CD8-positive, alpha-beta memory T cell (primary cell): ENCODE data around the gene POLE. TPM values are rescaled to one million over a fixed set of nuclear protein-coding genes. Genes with fewer than 3 reads are reported as not detected.
"Not testable (repeated sequence)": the region's sequence is repeated elsewhere in the genome, so short reads cannot be mapped to it uniquely, and the experiment has no call there.

Source experiments
- CTCF ChIA-PET: fragments of 350-600 bp; sonication (Branson Sonifier 250); formaldehyde crosslinking; loops from one replicate; lab custom pipeline; 2021; ENCODE audit warnings: antibody characterized with exemption; lab: Charles Lee
- POLR2A ChIA-PET: fragments of 350-600 bp; sonication (Branson Sonifier 250); formaldehyde crosslinking; loops from one replicate; lab custom pipeline; 2021; ENCODE audit warnings: antibody characterized with exemption; lab: Charles Lee
- DNase-seq, 5 donors: peaks; one replicate each; pipeline versions ENCODE4 v3.0.0 to v3.0.0-alpha.2; 2020 to 2022; ENCODE audit warnings: mixed read lengths in 1 of 5
- H3K27ac ChIP-seq: one replicate; pipeline ENCODE4 v1.7.0; 2013; ENCODE audit warnings: low read depth, mild to moderate bottlenecking, low read length, moderate library complexity
- H3K27me3 ChIP-seq: 2 replicates; pipeline ENCODE4 v1.7.0; 2013; ENCODE audit warnings: low read length, mild to moderate bottlenecking; ENCODE audit not compliant: insufficient read depth, poor library complexity, severe bottlenecking
- H3K36me3 ChIP-seq: 2 replicates; pipeline ENCODE4 v1.7.0; 2013; ENCODE audit warnings: mild to moderate bottlenecking, low read length, moderate library complexity; ENCODE audit not compliant: insufficient read depth
- H3K4me1 ChIP-seq: 2 replicates; pipeline ENCODE4 v1.7.0; 2013; ENCODE audit warnings: mild to moderate bottlenecking, low read length, moderate library complexity; ENCODE audit not compliant: insufficient read depth
- H3K4me3 ChIP-seq: 2 replicates; pipeline ENCODE4 v1.7.0; 2013; ENCODE audit warnings: mild to moderate bottlenecking, low read length
- H3K9me3 ChIP-seq: 2 replicates; pipeline ENCODE4 v1.7.0; 2013; ENCODE audit warnings: mild to moderate bottlenecking, low read length
- H3K27ac Mint-ChIP-seq, 8 donors: one replicate each; pipeline ENCODE4 v1.8.0; 2020 to 2021; ENCODE audit warnings: mixed read lengths in 8 of 8, mild to moderate bottlenecking in 6 of 8, inconsistent platforms in 3 of 8, moderate library complexity in 3 of 8
- H3K27me3 Mint-ChIP-seq, 2 donors: one replicate each; pipeline ENCODE4 v1.8.0; 2020 to 2021; ENCODE audit warnings: mixed read lengths in 2 of 2, mild to moderate bottlenecking in 1 of 2, moderate library complexity in 1 of 2
- H3K36me3 Mint-ChIP-seq, 3 donors: one replicate each; pipeline ENCODE4 v1.8.0; 2020 to 2021; ENCODE audit warnings: mixed read lengths in 3 of 3, inconsistent platforms in 1 of 3, mild to moderate bottlenecking in 1 of 3
- H3K4me1 Mint-ChIP-seq, 3 donors: one replicate each; pipeline ENCODE4 v1.8.0; 2020 to 2021; ENCODE audit warnings: mixed read lengths in 3 of 3, inconsistent platforms in 1 of 3, mild to moderate bottlenecking in 1 of 3
- H3K4me3 Mint-ChIP-seq, 7 donors: one replicate each; pipeline ENCODE4 v1.8.0; 2020 to 2021; ENCODE audit warnings: mixed read lengths in 7 of 7, mild to moderate bottlenecking in 6 of 7, moderate library complexity in 4 of 7, inconsistent platforms in 2 of 7
- H3K9me3 Mint-ChIP-seq, 5 donors: one replicate each; pipeline ENCODE4 v1.8.0; 2020 to 2022; ENCODE audit warnings: mixed read lengths in 5 of 5, mild to moderate bottlenecking in 3 of 5, moderate library complexity in 2 of 5, inconsistent platforms in 1 of 5
- polyA plus RNA-seq: library from polyadenylated mRNA; unstranded; fragments of 300-500 nt; fragmentation: Illumina TruSeq; gene quantifications from one replicate; pipeline ENCODE4 v1.2.3, GENCODE V29; 2021
- total RNA-seq, 2 experiments: library from RNA; stranded (reverse); gene quantifications; one replicate each; pipeline ENCODE4 v1.2.3, GENCODE V29; 2021

POLE gene
- total and polyA plus RNA-seq, 3 experiments from 2014 or later: 4.2 to 117 (median 109) TPM

DNA sequence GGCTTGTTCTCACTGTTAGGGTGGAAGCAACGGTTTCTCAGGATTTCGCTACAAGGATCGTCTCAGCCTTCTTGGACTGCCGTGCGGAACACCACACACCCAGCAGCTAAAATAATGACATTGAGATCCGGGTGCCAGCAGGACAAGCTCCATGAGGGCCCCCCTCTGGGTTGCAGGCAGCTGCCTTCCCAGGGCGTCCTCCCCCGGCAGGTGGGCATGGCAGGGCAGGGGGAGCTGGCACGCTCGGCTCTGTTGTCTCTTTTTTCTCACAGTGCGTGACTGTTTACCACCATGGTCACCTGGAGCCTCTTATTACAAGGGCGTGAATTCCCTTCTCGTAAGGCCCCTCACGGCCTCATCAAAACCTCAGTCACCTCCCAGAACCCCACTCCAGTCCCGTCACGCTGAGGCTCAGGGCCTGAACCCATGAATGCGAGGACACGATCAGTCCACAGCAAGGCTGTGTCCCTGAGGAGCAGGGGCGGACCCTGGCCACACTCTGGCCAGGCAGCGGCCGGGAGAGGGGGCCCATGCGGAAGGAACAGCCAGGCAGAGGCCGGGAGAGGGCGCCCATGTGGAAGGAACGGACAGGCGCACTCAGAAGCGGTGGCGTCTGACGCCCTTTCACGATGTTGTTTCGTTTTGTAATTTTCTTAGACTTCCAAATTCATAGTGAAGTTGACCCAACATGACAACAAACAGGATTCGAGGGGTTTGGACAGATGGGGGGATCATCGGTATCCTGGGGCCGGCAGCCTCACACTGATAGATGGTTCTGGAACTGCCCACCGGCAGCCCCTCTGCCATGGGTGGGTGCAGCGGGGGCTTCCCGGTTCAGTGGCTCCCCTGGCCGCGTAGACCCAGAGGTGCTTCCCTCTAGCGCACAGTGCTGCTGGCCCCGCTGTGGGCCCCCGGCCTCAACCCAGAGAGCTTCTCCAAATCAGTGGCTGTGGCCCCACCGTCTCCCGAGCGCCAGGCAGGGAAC lies 86.8 kb downstream of the POLE start:
- Mint-ChIP-seq H3K9me3 (no peaks in the 10 kb centered on the region), H3K4me1 (peaks cover 13 to 38% (median 21%) of the 10 kb centered on the region in 3 donors), H3K36me3 (no peaks in the 10 kb centered on the region), H3K27ac (peak overlapping the region in 5 of 8 donors; percentile 44 to 94 (median 68)), H3K4me3 (peak overlapping the region; percentile 77 to 95 (median 85)), H3K27me3 (peaks cover 18 to 55% of the 10 kb centered on the region in 2 donors)
- Histone ChIP-seq H3K27ac (no peak overlapping the region), H3K4me1 (peaks cover 10% of the 10 kb centered on the region), H3K4me3 (peak overlapping the region; percentile 67), H3K9me3 (no peaks in the 10 kb centered on the region), H3K36me3 (no peaks in the 10 kb centered on the region), H3K27me3 (peaks cover 4% of the 10 kb centered on the region)
- DNase-seq: peak in 3 of 5 donors; percentile 34 to 44 (median 42)
- CTCF ChIA-PET: interaction anchor here (1.0 to 1.3 kb wide), 4 partner anchors 9 to 15 kb away, joined by 3 to 5 read pairs (median 4); partner anchors contain the start of gene LRCOL1
- POLR2A ChIA-PET: no interaction called here

- H3K9me3 ChIP-seq, H3K4me3 ChIP-seq, H3K36me3 ChIP-seq, H3K4me1 ChIP-seq, DNase-seq, H3K36me3 Mint-ChIP-seq, H3K9me3 Mint-ChIP-seq, POLR2A ChIA-PET, H3K27ac ChIP-seq, H3K27me3 ChIP-seq: not testable (repeated sequence)
- Mint-ChIP-seq H3K4me1 (peaks cover 13 to 38% (median 21%) of the 10 kb centered on the region in 3 donors), H3K27me3 (peaks cover 16 to 50% of the 10 kb centered on the region in 2 donors), H3K27ac (peak overlapping the region in 3 of 8 donors; percentile 17 to 26 (median 18)), H3K4me3 (peak overlapping the region in 6 of 7 donors; percentile 66 to 95 (median 83))
- CTCF ChIA-PET: interaction anchor here (1.0 to 1.3 kb wide), 2 partner anchors 10 to 16 kb away, joined by 4 to 5 read pairs; no protein-coding TSS in a partner anchor
These were observed 87.6 kb downstream of the POLE start for GRCh38 chr12:132599502-132599901.

DNA sequence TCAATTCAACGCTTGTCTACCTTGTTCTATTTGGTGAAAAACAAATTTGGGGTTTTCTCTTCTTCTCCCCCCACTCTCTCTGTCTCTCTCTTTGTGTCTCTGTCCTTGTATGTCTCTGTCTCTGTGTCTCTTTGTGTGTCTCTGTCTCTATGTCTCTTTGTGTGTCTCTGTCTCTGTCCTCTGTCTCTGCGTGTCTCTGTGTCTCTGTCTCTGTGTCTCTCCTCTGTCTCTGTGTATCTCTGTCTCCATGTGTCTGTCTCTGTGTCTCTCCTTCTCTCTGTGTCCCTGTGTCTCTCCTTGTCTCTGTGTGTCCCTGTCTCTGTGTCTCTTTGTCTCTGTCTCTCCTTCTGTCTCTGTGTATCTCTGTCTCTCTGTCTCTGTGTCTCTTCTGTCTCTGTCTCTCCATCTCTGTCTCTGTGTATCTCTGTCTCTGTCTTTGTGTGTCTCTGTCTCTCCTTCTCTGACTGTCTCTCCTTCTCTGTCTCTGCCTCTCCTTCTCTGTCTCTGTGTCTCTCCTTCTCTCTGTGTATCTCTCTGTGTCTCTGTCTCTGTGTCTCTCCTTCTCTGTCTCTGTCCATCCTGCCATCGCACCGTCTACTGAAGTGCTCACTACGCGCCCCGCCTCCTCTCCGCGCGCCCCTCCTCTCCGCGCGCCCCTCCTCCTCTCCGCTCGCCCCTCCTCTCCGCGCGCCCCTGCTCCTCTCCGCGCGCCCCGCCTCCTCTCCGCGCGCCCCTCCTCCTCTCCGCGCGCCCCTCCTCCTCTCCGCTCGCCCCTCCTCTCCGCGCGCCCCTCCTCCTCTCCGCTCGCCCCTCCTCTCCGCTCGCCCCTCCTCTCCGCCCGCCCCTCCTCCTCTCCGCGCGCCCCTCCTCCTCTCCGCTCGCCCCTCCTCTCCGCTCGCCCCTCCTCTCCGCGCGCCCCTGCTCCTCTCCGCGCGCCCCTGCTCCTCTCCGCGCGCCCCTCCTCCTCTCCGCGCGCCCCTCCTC lies 89.5 kb downstream of the POLE start:
- H3K9me3 Mint-ChIP-seq: no peaks in the 10 kb centered on the region
- Histone ChIP-seq H3K4me3 (peak overlapping the region; percentile 57), H3K9me3 (no peaks in the 10 kb centered on the region), H3K27ac (no peak overlapping the region), H3K27me3 (peaks cover 4% of the 10 kb centered on the region), H3K36me3 (no peaks in the 10 kb centered on the region), H3K4me1 (peaks cover 10% of the 10 kb centered on the region)
- peak in 3 of 5 donors; percentile 27 to 45 (median 35) for DNase-seq
- peaks cover 12 to 52% of the 10 kb centered on the region in 2 donors for H3K27me3 Mint-ChIP-seq
- peak overlapping the region in 7 of 8 donors; percentile 45 to 97 (median 77) for H3K27ac Mint-ChIP-seq
- CTCF ChIA-PET: no interaction called here
- no peaks in the 10 kb centered on the region for H3K36me3 Mint-ChIP-seq
- peaks cover 19 to 35% (median 20%) of the 10 kb centered on the region in 3 donors for H3K4me1 Mint-ChIP-seq
- POLR2A ChIA-PET: no interaction called here
- peak overlapping the region; percentile 60 to 96 (median 88) for H3K4me3 Mint-ChIP-seq

GRCh38 chr12:132596016-132596415 lies 91.1 kb downstream of the POLE start:
- Histone ChIP-seq H3K4me1 (peaks cover 10% of the 10 kb centered on the region), H3K9me3 (no peaks in the 10 kb centered on the region), H3K36me3 (no peaks in the 10 kb centered on the region), H3K27me3 (peaks cover 4% of the 10 kb centered on the region), H3K4me3 (no peak overlapping the region), H3K27ac (no peak overlapping the region)
- peak overlapping the region in 5 of 7 donors; percentile 53 to 75 (median 69) for H3K4me3 Mint-ChIP-seq
- peaks cover 19 to 29% (median 19%) of the 10 kb centered on the region in 3 donors for H3K4me1 Mint-ChIP-seq
- H3K9me3 Mint-ChIP-seq: no peaks in the 10 kb centered on the region
- H3K27me3 Mint-ChIP-seq: peaks cover 10 to 44% of the 10 kb centered on the region in 2 donors
- peak in 1 of 5 donors; percentile 19 for DNase-seq
- H3K36me3 Mint-ChIP-seq: no peaks in the 10 kb centered on the region
- H3K27ac Mint-ChIP-seq: no peak overlapping the region
- ChIA-PET POLR2A (no interaction called here), CTCF (no interaction called here)

DNA sequence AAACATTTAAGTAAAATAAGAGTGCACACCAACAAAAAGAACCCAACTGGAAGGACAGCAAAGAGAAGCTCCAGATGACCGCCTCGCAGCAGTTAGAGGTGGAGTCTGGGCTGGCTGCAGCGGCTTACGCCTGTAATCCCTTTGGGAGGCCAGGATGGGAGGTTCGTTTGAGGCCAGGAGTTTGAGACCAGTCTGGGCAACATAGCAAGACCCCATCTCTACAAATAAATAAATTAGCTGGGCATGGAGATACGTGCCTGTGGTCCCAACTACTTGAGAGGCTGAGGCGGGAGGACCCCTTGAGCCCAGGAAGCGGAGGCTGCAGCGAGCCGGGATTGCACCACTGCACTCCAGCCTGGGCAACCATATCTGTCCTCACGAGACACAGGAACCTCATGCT lies 92.0 kb downstream of the POLE start:
- peaks cover 8 to 37% of the 10 kb centered on the region in 2 donors for H3K27me3 Mint-ChIP-seq
- DNase-seq: peak in 1 of 5 donors; percentile 15
- no peaks in the 10 kb centered on the region for H3K36me3 Mint-ChIP-seq
- Histone ChIP-seq H3K36me3 (no peaks in the 10 kb centered on the region), H3K4me1 (peaks cover 10% of the 10 kb centered on the region), H3K4me3 (no peak overlapping the region), H3K27me3 (peaks cover 4% of the 10 kb centered on the region), H3K9me3 (no peaks in the 10 kb centered on the region), H3K27ac (no peak overlapping the region)
- H3K4me3 Mint-ChIP-seq: peak overlapping the region in 3 of 7 donors; percentile 4 to 44 (median 37)
- peaks cover 17 to 21% (median 19%) of the 10 kb centered on the region in 3 donors for H3K4me1 Mint-ChIP-seq
- peak overlapping the region in 1 of 8 donors; percentile 11 for H3K27ac Mint-ChIP-seq
- ChIA-PET CTCF (no interaction called here), POLR2A (no interaction called here)
- H3K9me3 Mint-ChIP-seq: no peaks in the 10 kb centered on the region

GRCh38 chr12:132593938-132594358 lies 93.2 kb downstream of the POLE start:
- Histone ChIP-seq H3K9me3 (no peaks in the 10 kb centered on the region), H3K36me3 (no peaks in the 10 kb centered on the region), H3K27me3 (peaks cover 4% of the 10 kb centered on the region), H3K4me3 (no peak overlapping the region), H3K27ac (no peak overlapping the region), H3K4me1 (peaks cover 6% of the 10 kb centered on the region)
- no peak for DNase-seq
- H3K27ac Mint-ChIP-seq: no peak overlapping the region
- CTCF ChIA-PET: no interaction called here
- peak overlapping the region in 3 of 7 donors; percentile 9 to 76 (median 46) for H3K4me3 Mint-ChIP-seq
- POLR2A ChIA-PET: no interaction called here
- H3K27me3 Mint-ChIP-seq: peaks cover 8 to 37% of the 10 kb centered on the region in 2 donors
- peaks cover 13 to 15% (median 13%) of the 10 kb centered on the region in 3 donors for H3K4me1 Mint-ChIP-seq
- no peaks in the 10 kb centered on the region for H3K36me3 Mint-ChIP-seq
- no peaks in the 10 kb centered on the region for H3K9me3 Mint-ChIP-seq

GRCh38 chr12:132593521-132593920 lies 93.6 kb downstream of the POLE start:
- Mint-ChIP-seq H3K36me3 (no peaks in the 10 kb centered on the region), H3K9me3 (no peaks in the 10 kb centered on the region), H3K27ac (no peak overlapping the region), H3K27me3 (peaks cover 8 to 34% of the 10 kb centered on the region in 2 donors), H3K4me3 (peak overlapping the region in 3 of 7 donors; percentile 9 to 55 (median 46)), H3K4me1 (peaks cover 9 to 15% (median 9%) of the 10 kb centered on the region in 3 donors)
- Histone ChIP-seq H3K36me3 (no peaks in the 10 kb centered on the region), H3K4me1 (peaks cover 6% of the 10 kb centered on the region), H3K4me3 (no peak overlapping the region), H3K9me3 (no peaks in the 10 kb centered on the region), H3K27me3 (peaks cover 4% of the 10 kb centered on the region), H3K27ac (no peak overlapping the region)
- ChIA-PET CTCF (no interaction called here), POLR2A (no interaction called here)
- DNase-seq: no peak
